ENCODE data around the gene KCNN2. TPM values are rescaled to one million over a fixed set of nuclear protein-coding genes. Genes with fewer than 3 reads are reported as not detected.

Gene KCNN2
- 2.1 TPM for total RNA-seq
- long read RNA-seq, transcript KCNN2-201 (8 exons, 2,512 nt): major isoform, 6 of 6 reads
- long read RNA-seq, partial matches to known transcripts: 0 of 6 reads
- long read RNA-seq, other reads (novel, unspliced or antisense): 0 of 6 reads

GRCh38 chr5:114361724-114362196 lies at the start of gene KCNN2:
Gene KCNN2 (plus strand): TSS chr5:114362070. CDS start chr5:114362140, 70 bp downstream.
- Histone ChIP-seq H3K4me1 (peaks cover 13% of the 10 kb centered on the region), H3K9me3 (no peaks in the 10 kb centered on the region), H3K27me3 (peaks cover 62% of the 10 kb centered on the region), H3K36me3 (no peaks in the 10 kb centered on the region), H3K4me3 (peak within 1 kb of the TSS; percentile 58), H3K27ac (peak within 1 kb of the TSS; percentile 6)
- ATAC-seq (peak; percentile 90), DNase-seq (peak; percentile 84)
- TF ChIP-seq CTCF (IDR thresholded peaks at IDR 0.05): no peak
- intact Hi-C loops (cut with DNase I): no loop called here

GRCh38 chr5:114312658-114313057 lies 49.2 kb upstream of the KCNN2 start:
- H3K36me3 ChIP-seq: no peaks in the 10 kb centered on the region
- H3K9me3 ChIP-seq: no peaks in the 10 kb centered on the region
- no peak for DNase-seq
- no peak for TF ChIP-seq CTCF (IDR thresholded peaks at IDR 0.05)
- no peaks in the 10 kb centered on the region for H3K4me1 ChIP-seq
- H3K27ac ChIP-seq: no peak overlapping the region
- no peak for ATAC-seq
- no peak overlapping the region for H3K4me3 ChIP-seq
- H3K27me3 ChIP-seq: no peaks in the 10 kb centered on the region
- intact Hi-C loops (cut with DNase I): no loop called here

GRCh38 chr5:114314061-114314460 lies 47.8 kb upstream of the KCNN2 start:
- H3K4me3 ChIP-seq: no peak overlapping the region
- intact Hi-C loops (cut with DNase I): no loop called here
- no peaks in the 10 kb centered on the region for H3K4me1 ChIP-seq
- no peak for TF ChIP-seq CTCF (IDR thresholded peaks at IDR 0.05)
- no peak for ATAC-seq
- DNase-seq: no peak
- no peak overlapping the region for H3K27ac ChIP-seq
- H3K27me3 ChIP-seq: no peaks in the 10 kb centered on the region
- no peaks in the 10 kb centered on the region for H3K9me3 ChIP-seq
- H3K36me3 ChIP-seq: no peaks in the 10 kb centered on the region

GRCh38 chr5:114316167-114316566 lies 45.7 kb upstream of the KCNN2 start:
- ATAC-seq: no peak

GRCh38 chr5:114317751-114318150 lies 44.1 kb upstream of the KCNN2 start:
- ATAC-seq (no peak), DNase-seq (no peak)
- Histone ChIP-seq H3K4me3 (no peak overlapping the region), H3K27ac (no peak overlapping the region), H3K36me3 (no peaks in the 10 kb centered on the region), H3K4me1 (no peaks in the 10 kb centered on the region), H3K9me3 (no peaks in the 10 kb centered on the region), H3K27me3 (no peaks in the 10 kb centered on the region)
- intact Hi-C loops (cut with DNase I): no loop called here
- no peak for TF ChIP-seq CTCF (IDR thresholded peaks at IDR 0.05)

More at GRCh38 chr5:114316167-114316566, 45.7 kb upstream of the KCNN2 start:
- DNase-seq: no peak
- Histone ChIP-seq H3K27ac (no peak overlapping the region), H3K9me3 (no peaks in the 10 kb centered on the region), H3K27me3 (no peaks in the 10 kb centered on the region), H3K36me3 (no peaks in the 10 kb centered on the region), H3K4me3 (no peak overlapping the region), H3K4me1 (no peaks in the 10 kb centered on the region)
- no peak for TF ChIP-seq CTCF (IDR thresholded peaks at IDR 0.05)
- intact Hi-C loops (cut with DNase I): no loop called here

GRCh38 chr5:114319236-114319635 lies 42.6 kb upstream of the KCNN2 start:
- intact Hi-C loops (cut with DNase I): no loop called here
- TF ChIP-seq CTCF (IDR thresholded peaks at IDR 0.05): no peak
- Histone ChIP-seq H3K27me3 (no peaks in the 10 kb centered on the region), H3K27ac (no peak overlapping the region), H3K36me3 (no peaks in the 10 kb centered on the region), H3K9me3 (no peaks in the 10 kb centered on the region), H3K4me3 (no peak overlapping the region), H3K4me1 (no peaks in the 10 kb centered on the region)
- no peak for DNase-seq
- ATAC-seq: no peak
